Glomerular endothelial cell (primary cell): Measurements from ENCODE around the gene COLEC12. TPM values are rescaled to one million over a fixed set of nuclear protein-coding genes. Genes with fewer than 3 reads are reported as not detected.

Experiments used
- DNase-seq: peaks from one replicate; pipeline ENCODE4 v3.0.0-alpha.2; 2011; ENCODE audit warnings: low read depth, low spot score; ENCODE audit errors: extremely low read depth
- total RNA-seq: library from RNA; depleted of rRNA; stranded (reverse); fragments of >200 nt; gene quantifications from 2 replicates; pipeline ENCODE4 v1.2.3, GENCODE V29; 2015

COLEC12 gene
- total RNA-seq, 1 donor from 2014 or later, result 31.7 TPM

GRCh38 chr18:448116-448790 is 52.2 kb downstream of the COLEC12 start:
- no peak for DNase-seq

GRCh38 chr18:446941-447560 is 53.5 kb downstream of the COLEC12 start:
- no peak for DNase-seq

- no peak for DNase-seq
These were observed 55.4 kb downstream of the COLEC12 start for GRCh38 chr18:445055-445454.

GRCh38 chr18:438571-438970 is 61.9 kb downstream of the COLEC12 start:
- DNase-seq, result no peak

- DNase-seq, result no peak
These were observed 64.6 kb downstream of the COLEC12 start for GRCh38 chr18:435940-436339.

- no peak for DNase-seq
These were observed 66.1 kb downstream of the COLEC12 start for GRCh38 chr18:434410-434809.

GRCh38 chr18:433960-434359 is 66.5 kb downstream of the COLEC12 start:
- no peak for DNase-seq

GRCh38 chr18:433298-433697 is 67.2 kb downstream of the COLEC12 start:
- DNase-seq, result no peak

GRCh38 chr18:432791-433190 is 67.7 kb downstream of the COLEC12 start:
- no peak for DNase-seq

GRCh38 chr18:429030-429429 is 71.5 kb downstream of the COLEC12 start:
- DNase-seq, result no peak

- DNase-seq, result no peak
These were observed 73.5 kb downstream of the COLEC12 start for GRCh38 chr18:427005-427404.

- DNase-seq, result no peak
These were observed 75.3 kb downstream of the COLEC12 start for GRCh38 chr18:425106-425745.

- no peak for DNase-seq
These were observed 75.8 kb downstream of the COLEC12 start for GRCh38 chr18:424668-425067.

GRCh38 chr18:424071-424661 is 76.3 kb downstream of the COLEC12 start:
- no peak for DNase-seq

GRCh38 chr18:422966-423365 is 77.5 kb downstream of the COLEC12 start:
- DNase-seq, result no peak

- DNase-seq, result no peak
These were observed 79.0 kb downstream of the COLEC12 start for GRCh38 chr18:421247-422155.

- no peak for DNase-seq
These were observed 79.7 kb downstream of the COLEC12 start for GRCh38 chr18:420661-421246.

GRCh38 chr18:419541-420175 is 80.8 kb downstream of the COLEC12 start:
- DNase-seq, result no peak

- DNase-seq, result no peak
These were observed 83.0 kb downstream of the COLEC12 start for GRCh38 chr18:417495-417894.

GRCh38 chr18:416930-417329 is 83.6 kb downstream of the COLEC12 start:
- DNase-seq, result no peak
